DMS153 treated with DMSO at 0.1 percent for 48 hours (cell line): ENCODE results near the gene SDHD.

ENCODE experiments used
- DNase-seq: peaks from one replicate; lab custom pipeline; 2025; ENCODE audit not compliant: unreplicated experiment; lab: John Stamatoyannopoulos, UW

The SDHD gene

DNA sequence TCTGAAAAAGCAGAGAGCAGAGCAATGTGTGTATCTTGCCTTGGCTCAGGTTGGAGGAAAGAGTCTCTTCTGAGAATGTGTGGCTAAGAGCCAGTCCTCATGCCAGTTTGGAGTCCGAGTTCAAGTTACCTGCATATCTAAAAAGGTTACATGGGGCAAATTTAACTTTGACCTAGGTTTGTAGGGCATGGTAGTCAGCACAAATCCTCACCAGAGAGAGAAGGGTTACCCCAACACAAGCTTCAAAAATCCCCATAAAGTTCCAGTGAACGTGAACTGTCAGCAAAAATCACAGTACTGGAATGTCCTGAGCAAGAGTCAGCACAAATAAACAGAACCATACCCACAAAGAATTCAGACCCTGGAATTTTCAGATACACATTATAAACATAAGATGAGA lies 13.8 kb downstream of the SDHD start:
- no peak for DNase-seq

DNA sequence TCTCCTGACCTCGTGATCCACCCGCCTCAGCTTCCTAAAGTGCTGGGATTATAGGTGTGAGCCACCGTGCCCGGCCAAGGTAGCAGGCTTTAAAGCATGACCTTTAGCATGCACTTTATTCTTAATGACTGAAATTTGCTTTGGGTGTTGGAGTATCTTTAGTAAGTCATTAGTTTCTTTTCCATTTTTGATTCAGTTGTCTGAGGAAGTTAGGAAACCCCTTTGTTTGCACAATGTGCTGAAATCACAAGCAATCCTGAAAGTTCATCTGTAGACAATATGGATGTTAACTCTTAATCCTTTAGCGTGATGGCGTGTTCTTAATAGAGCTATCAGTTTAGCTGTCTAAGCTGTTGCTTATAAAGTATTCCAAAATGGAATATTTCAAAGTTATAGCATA lies 16.8 kb downstream of the SDHD start:
- no peak for DNase-seq

DNA sequence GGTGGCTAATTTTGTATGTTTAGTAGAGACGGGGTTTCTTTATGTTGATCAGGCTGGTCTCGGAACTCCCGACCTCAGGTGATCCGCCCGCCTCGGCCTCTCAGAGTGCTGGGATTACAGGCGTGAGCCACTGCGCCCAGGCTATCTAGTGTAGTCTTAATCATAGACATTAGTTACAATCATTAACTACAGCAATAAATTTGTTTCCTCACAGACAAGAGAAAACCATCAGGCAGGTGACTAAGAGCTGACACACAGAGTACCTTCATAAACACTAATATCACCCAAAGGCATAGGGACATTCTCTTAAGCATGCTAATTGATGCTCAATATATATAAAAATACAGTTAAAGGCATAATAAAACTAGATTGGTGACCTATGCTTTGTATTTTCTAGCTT lies 19.4 kb downstream of the SDHD start:
- no peak for DNase-seq

DNA sequence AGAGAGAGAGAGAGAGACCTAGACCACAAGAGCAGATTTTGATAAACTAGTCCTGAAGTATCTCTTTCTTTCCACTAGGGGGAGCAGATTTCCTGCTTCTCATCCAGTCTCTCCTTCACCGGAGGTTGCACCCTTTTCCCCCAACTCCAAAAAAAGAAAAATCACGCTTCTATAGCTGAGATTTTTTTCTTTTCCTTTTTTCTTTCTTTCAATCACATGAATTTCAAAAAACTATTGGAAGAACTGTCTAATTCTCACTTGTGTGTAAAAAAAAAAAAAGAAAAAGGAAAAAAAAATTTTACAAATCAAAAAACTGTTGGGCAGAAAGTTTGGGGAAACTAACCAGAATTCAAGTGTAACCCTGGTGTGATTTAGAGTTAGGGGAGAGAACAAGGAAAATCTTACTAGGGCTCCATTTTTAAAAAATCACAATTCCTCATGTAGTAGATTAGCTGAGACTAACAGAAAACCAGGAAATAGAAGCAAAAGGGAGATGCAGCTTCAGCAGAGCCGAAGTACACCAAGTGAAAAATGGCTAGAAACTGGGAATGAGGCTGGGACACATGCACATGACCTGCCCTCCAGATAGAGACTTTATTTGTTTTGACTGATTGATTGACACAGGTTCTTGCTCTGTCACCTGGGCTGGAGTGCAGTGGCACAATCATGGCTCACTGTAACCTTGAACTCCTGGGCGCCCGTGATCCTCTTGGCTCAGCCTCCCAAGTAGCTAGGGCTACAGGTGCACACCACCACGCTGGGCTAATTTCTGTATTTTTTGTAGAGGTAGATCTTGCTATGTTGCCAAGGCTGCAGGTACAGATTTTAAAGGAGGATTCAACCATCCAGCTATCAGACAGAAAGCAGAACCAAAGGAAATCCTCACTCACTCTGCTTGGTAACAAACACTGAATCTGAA lies 27.1 kb downstream of the SDHD start:
- peak; percentile 72 for DNase-seq

DNA sequence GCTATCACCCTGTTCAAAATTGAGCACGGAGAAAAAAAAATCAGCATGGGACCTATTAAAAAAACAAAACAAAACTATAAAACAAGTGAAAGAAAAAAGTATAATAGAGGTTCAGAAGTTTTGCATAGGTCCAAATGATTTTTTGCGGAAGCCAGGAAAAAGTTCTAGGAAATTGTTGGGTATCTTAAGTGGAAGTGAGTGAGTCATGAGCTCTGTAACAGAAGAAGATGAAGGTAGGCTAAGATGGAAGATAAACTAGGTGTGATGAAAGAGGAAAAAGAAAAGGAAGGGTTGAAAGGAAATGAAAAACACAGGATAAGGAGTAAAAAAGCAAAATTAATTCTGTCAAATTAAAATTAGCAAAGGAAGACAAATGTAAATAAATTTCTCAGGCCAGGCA lies 27.8 kb downstream of the SDHD start:
- no peak for DNase-seq

DNA sequence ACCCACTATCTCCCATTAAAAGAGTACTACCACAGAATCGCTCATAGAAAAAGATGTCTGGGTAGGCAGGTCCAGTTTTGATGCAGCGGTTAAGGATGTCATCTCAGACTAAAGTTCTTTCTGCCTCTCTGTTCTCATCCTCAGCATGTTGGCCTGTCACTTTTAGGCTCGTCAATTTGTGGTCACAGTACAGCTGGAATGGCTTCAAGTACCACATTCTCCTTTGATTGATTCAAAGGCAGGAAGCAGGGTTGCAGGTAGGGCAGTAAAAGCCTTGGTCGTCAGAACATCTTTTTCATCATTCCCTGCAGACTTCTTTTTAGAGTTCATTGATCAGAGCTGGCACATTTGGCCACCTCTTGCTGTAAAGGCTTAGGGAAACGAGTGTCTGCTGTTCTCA lies 28.7 kb downstream of the SDHD start:
- no peak for DNase-seq

DNA sequence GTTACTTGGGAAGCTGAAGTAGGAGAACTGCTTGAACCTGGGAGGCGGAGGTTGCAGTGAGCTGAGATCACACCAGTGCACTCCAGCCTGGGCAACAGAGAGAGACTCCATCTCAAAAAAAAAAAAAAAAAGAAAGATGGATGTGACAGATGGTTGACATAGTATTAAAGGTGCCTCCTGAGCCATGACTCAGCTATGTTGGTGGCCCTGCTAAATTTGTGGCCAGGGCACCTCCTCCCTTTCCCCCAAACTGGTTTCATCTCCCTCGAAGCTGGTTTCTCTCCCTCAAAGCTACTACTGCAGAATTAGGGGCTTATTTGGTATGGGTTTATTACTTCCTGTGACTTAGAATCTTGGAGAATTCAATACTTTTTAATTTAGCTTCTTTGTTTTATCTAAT lies 31.5 kb downstream of the SDHD start:
- no peak for DNase-seq

DNA sequence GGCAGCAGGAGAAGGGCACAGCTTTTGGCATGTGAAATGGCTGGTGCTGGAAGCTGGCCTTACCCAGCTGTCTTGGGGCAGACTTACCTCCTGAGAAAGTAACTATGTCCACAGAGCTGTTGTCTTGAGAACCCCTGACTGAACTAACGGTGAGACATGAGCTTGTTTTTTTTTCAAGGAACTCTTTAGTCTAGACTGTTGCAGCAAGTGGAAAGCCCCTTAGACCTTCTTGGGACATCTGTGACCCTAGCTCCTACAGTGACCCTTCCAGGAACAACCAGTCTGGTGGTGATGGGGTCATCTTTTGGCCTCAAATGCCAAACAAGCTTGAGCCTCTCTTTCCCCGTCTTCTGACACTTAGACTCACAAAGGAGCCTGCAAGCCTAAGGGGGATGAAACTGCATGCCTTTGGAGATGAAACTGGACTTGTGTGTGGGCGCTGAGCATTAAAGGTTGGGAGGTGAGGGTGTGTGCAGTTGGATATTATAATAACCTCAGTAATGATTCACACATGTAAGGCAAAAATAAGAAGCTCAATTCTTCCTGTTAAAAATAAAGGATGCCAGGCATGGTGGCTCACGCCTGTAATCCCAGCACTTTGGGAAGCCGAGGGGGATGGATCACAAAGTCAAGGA lies 35.4 kb downstream of the SDHD start:
- no peak for DNase-seq

DNA sequence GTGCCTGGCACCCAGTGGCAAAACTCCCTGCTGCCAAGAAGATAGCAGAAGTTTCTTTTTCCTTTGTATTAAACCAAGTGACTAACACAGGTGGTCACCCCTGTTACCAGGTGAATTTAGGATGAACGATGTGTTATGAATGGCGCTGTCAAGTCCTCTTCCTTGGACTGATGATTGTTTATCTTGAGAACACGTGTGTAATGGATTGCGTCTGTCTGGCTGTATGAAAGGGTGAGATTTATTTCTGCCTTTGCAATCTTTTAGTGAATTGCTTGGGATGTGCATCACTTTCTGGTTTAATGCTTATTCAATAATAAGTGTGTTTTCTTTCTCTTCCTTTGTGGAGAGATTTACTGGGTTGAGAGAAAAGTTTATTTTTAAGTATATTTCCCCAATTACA lies 36.5 kb downstream of the SDHD start:
- no peak for DNase-seq

DNA sequence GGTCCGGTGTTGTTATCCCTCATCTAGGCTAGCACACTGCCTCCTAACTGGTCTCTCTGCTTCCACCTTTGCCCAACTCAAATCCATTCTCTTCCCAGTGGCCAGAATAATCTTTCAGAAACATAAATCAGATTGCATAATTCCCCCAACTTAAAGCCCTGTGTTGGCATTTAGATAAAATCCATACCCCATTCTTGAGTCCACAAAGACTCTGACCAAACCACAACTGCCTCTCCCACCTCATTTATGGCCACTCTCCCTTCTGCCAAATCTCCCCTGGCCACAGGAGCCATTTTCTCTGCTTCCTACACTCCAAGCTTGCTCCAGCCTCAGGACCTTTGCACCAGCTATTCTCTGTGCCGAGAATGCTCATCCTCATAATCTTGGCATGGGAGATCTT lies 40.4 kb downstream of the SDHD start:
- DNase-seq, result no peak

DNA sequence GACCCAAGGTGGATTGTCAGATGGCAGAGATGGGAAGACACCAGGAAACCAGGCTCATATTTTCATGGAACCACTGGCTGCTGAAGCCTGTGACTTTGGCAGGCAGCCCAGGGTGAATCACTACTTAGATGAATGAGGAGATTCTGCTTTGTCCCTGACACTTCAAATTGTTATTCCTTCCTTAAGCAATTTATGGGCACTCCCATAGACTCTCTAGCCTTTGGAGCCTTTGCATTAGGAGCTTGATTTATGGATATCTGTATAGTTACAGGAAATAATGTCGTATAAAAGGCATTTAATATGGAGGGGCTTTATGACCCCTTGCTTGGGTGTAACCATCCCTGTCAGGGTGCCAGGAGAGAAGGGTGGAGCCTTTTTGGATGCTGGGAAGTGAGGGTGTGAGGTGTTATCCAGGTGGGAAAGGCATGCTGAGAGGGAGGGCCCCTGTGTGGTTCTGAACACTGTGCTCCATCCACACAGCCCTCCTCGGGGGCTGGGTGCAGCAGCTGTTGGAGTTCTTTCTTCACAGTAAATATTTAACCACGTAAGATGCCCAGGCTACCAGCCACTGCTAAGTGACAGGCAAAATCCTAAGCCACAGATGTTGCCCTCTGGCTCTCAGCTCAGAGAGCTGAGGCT lies 41.9 kb downstream of the SDHD start:
- peak; percentile 90 for DNase-seq

DNA sequence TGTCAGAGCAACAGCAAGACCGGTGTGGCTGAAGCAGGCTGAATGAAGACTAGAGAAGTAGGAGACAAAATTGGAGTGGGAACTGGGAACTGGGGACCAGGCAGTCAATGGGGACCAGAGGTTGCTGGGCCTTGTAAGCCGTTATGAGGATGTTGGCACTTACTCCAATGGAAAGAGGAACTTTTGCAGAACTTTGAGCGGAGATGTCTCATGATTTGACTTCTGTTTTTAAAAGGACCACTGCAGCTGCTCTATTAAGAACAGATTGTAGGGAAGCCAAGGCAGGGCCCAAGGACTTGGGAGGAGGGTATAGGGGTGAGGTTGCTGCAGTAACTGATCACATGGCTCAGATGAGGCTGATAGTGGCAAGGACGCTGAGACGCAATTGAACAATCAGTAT lies 43.0 kb downstream of the SDHD start:
- no peak for DNase-seq

DNA sequence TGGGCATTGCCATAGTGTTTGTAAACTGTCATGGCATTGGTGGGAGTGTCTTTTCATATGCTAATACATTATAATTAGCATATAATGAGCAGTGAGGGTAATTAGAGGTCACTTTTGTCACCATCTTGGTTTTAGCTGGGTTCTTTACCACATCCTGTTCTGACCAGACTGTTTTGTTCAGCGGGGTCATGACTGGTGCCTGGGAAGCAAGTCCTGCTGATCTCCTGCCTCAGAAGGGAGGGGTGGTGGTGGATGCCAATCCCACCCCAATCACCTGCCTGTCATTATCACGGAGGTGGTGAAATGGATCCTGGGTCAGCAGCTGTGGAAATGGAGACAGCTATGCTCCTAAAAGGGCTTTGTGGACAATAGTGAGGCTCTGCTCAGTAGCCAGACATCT lies 46.1 kb downstream of the SDHD start:
- DNase-seq, result no peak

DNA sequence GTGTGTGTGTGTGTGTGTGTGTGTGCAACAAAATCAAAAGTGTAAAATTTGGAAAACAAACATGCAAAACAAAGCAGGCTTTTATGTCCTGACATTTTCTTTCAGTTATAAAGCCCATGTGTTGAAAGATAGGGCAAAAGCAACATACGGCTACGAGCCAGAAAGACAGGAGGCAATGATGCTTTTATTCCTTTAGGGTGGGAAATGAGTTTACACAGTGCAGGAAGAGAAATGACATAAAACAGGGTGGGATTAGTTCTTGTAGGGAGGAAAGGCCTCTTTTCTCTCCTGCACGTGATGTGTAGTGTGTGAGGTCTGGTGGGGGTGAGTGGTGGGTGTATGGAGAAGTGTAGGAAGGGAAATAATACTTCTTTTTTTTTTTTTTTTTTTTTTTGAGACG lies 47.8 kb downstream of the SDHD start:
- DNase-seq, result no peak

DNA sequence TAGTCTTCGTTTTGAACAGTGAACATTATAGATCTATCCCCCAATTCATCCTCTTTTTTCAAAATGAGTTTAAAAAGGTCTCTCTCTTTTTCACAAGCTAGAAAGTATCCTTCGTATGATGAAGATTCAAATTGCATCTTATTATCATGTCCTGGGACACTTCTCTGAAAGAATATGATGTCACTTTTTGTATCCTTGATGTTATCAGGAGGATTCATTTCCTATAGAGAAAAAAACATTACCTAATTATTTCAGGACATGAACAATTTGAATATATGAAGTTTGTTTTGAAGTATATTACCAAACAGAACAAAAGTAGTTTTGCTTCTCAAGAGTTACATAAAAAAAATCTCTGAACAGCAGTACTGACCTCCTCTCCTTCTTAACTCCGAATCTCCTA lies 56.9 kb downstream of the SDHD start:
- no peak for DNase-seq
